Measurements from ENCODE around the gene RB1. TPM values are rescaled to one million over a fixed set of nuclear protein-coding genes. Genes with fewer than 3 reads are reported as not detected.

RB1 gene
- total and polyA plus RNA-seq, 11 donors, result 8.5 to 52.1 (median 26.7) TPM

DNA sequence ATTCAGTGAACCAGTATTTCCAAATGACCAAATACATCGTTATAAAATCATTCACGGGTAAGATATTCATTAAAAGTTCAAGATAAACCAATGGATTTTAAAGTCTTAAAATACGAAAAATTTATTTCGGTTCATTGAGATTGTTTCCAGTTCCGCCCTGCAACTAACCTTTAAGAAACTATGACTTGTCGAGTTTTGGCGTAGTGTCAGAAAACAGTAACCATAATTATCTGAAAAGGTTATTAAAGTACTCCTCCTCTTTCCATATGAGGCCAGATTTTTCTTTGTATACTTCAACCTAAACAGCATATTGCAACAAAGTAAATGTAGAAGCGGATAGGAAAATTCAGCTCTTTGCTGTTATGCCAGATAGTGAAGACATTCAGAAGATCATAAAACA is 83.3 kb downstream of the RB1 start:
- no peak for ATAC-seq

DNA sequence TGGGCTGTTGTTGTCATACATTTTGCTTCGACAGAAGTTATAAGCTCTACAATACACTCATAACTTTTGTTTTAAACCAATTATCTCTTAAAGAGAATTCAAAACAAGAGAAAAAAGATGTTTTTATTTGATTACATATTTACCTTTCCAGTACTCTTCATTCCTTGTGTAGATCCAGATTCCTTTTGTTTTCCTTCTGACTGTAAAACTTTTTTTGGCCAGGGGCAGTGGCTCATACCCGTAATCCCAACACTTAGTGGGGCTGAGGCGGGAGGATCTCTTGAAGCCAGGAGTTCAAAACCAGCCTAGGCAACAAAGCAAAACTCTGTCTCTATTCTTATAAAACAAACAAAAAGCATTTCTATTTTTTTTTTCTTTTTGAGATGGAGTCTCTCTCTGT is 87.7 kb downstream of the RB1 start:
- TF ChIP-seq POLR2A (IDR thresholded peaks at IDR 0.05), result no peak
- TF ChIP-seq, protein P1, sequence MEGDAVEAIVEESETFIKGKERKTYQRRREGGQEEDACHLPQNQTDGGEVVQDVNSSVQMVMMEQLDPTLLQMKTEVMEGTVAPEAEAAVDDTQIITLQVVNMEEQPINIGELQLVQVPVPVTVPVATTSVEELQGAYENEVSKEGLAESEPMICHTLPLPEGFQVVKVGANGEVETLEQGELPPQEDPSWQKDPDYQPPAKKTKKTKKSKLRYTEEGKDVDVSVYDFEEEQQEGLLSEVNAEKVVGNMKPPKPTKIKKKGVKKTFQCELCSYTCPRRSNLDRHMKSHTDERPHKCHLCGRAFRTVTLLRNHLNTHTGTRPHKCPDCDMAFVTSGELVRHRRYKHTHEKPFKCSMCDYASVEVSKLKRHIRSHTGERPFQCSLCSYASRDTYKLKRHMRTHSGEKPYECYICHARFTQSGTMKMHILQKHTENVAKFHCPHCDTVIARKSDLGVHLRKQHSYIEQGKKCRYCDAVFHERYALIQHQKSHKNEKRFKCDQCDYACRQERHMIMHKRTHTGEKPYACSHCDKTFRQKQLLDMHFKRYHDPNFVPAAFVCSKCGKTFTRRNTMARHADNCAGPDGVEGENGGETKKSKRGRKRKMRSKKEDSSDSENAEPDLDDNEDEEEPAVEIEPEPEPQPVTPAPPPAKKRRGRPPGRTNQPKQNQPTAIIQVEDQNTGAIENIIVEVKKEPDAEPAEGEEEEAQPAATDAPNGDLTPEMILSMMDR (IDR thresholded peaks at IDR 0.05), result no peak
- H3K36me3 ChIP-seq, result peaks cover 0 to 44% (median 13%) of the 10 kb centered on the region in 9 donors
- H3K27me3 ChIP-seq, result no peaks in the 10 kb centered on the region
- no peak for ATAC-seq
- H3K27ac ChIP-seq, result no peak overlapping the region
- no peak overlapping the region for H3K4me3 ChIP-seq
- 97 to 99% (median 99%) methylated on average over 3 of the region's 3 CpGs for WGBS, 4 donors
- peaks cover 0 to 23% (median 8%) of the 10 kb centered on the region in 12 donors for H3K9me3 ChIP-seq
- intact Hi-C loops (cut with DNase I), result no loop called here
- no peaks in the 10 kb centered on the region for H3K4me1 ChIP-seq
- no peak for DNase-seq

More for the DNA sequence above, 83.3 kb downstream of the RB1 start:
- 93 to 95% (median 95%) methylated on average over 8 of the region's 8 CpGs for WGBS, 4 donors
- no peaks in the 10 kb centered on the region for H3K4me1 ChIP-seq
- no peak for DNase-seq
- no peak for TF ChIP-seq POLR2A (IDR thresholded peaks at IDR 0.05)
- TF ChIP-seq, protein P1 (IDR thresholded peaks at IDR 0.05), result no peak
- intact Hi-C loops (cut with DNase I), result no loop called here
- H3K9me3 ChIP-seq, result peaks cover 0 to 8% (median 3%) of the 10 kb centered on the region in 12 donors
- no peaks in the 10 kb centered on the region for H3K27me3 ChIP-seq
- H3K4me3 ChIP-seq, result no peak overlapping the region
- peaks cover 0 to 36% (median 25%) of the 10 kb centered on the region in 9 donors for H3K36me3 ChIP-seq
- no peak overlapping the region for H3K27ac ChIP-seq

DNA sequence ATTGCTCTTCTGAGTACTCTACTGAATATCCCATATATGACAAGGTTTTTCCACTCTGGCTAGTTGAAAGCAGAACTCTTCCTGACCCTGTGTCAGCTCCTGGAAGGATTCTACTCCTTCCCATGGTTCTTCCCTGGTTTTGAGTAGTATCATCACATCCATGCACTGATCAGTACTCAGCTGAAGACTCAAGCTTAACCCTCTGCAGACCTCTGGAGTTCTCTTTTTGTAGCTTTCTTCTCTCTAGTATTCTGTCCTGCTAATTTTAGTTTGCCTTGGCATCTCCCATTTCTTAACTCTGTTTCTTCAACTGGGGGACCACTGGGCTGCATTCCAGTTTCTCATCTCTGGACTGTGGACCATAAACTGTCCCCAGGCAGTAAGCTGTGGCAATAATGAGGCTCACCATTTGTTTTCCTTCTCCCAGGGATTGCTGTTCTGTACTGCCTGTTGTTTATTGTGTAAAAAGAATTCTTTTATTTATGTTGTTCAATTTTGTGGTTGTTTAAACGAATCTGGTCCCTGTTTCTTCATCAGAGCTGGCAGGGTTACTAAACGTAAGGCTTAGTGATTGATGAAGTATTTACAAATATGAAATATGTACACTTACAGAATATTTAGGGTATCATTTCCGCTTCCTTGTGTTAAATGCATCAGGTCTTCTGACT is 89.6 kb downstream of the RB1 start:
- WGBS, 4 donors, result 94 to 95% (median 95%) methylated on average over 3 of the region's 3 CpGs
- Histone ChIP-seq H3K4me3 (no peak overlapping the region), H3K36me3 (peaks cover 0 to 44% (median 10%) of the 10 kb centered on the region in 9 donors), H3K4me1 (peaks cover 0 to 9% (median 6%) of the 10 kb centered on the region in 12 donors), H3K9me3 (peaks cover 0 to 29% (median 10%) of the 10 kb centered on the region in 12 donors), H3K27ac (no peak overlapping the region), H3K27me3 (no peaks in the 10 kb centered on the region)
- DNase-seq (no peak), ATAC-seq (no peak)
- TF ChIP-seq, protein P1 (IDR thresholded peaks at IDR 0.05), result no peak
- TF ChIP-seq POLR2A (IDR thresholded peaks at IDR 0.05), result no peak
- intact Hi-C loops (cut with DNase I), result no loop called here

DNA sequence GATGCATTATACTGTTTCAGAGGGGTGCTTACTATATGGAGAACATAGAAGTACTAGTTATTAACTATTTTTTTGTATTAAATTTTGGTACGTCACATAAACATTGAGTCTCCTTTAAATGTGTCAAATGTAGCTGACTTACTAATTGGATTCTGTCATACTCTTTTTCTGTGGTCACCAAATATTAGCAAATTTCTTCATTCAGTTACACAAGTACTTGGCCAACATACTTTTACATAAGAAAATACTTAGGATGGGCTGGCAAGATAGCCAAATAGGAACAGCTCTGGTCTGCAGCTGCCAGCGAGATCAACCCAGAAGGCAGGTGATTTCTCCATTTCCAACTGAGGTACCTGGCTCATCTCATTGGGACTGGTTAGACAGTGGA is 90.1 kb downstream of the RB1 start:
- intact Hi-C loops (cut with DNase I), result no loop called here
- H3K27me3 ChIP-seq, result no peaks in the 10 kb centered on the region
- DNase-seq, result no peak
- H3K36me3 ChIP-seq, result peaks cover 0 to 44% (median 10%) of the 10 kb centered on the region in 9 donors
- ATAC-seq, result no peak
- 97 to 98% (median 97%) methylated on average over 2 of the region's 2 CpGs for WGBS, 4 donors
- no peak overlapping the region for H3K4me3 ChIP-seq
- H3K4me1 ChIP-seq, result peaks cover 0 to 15% (median 11%) of the 10 kb centered on the region in 12 donors
- H3K27ac ChIP-seq, result no peak overlapping the region
- H3K9me3 ChIP-seq, result peaks cover 0 to 29% (median 10%) of the 10 kb centered on the region in 12 donors
- no peak for TF ChIP-seq POLR2A (IDR thresholded peaks at IDR 0.05)
- TF ChIP-seq, protein P1 (IDR thresholded peaks at IDR 0.05), result no peak
